ENCODE measurements around the gene FYB1.

The FYB1 gene

GRCh38 chr5:39203275-39203922 lies 16.0 kb downstream of the FYB1 start:
- DNase-seq = no peak

GRCh38 chr5:39202597-39203274 lies 16.6 kb downstream of the FYB1 start:
- peak; percentile 92 for DNase-seq

GRCh38 chr5:39201781-39202596 lies 17.4 kb downstream of the FYB1 start:
- no peak for DNase-seq

GRCh38 chr5:39201160-39201780 lies 18.1 kb downstream of the FYB1 start:
- peak; percentile 73 for DNase-seq

- no peak for DNase-seq
Observed at GRCh38 chr5:39200081-39200480, 19.3 kb downstream of the FYB1 start.

GRCh38 chr5:39199335-39199734 lies 20.0 kb downstream of the FYB1 start:
- no peak for DNase-seq

- DNase-seq = no peak
Observed at GRCh38 chr5:39198127-39198526, 21.2 kb downstream of the FYB1 start.

- DNase-seq = peak; percentile 69
Observed at GRCh38 chr5:39197556-39197955, 21.8 kb downstream of the FYB1 start.

GRCh38 chr5:39195198-39195826 lies 24.1 kb downstream of the FYB1 start:
- no peak for DNase-seq

- peak; percentile 70 for DNase-seq
Observed at GRCh38 chr5:39194466-39195136, 24.8 kb downstream of the FYB1 start.

GRCh38 chr5:39193553-39194465 lies 25.6 kb downstream of the FYB1 start:
- DNase-seq = no peak

- peak; percentile 72 for DNase-seq
Observed at GRCh38 chr5:39192450-39193160, 26.8 kb downstream of the FYB1 start.

GRCh38 chr5:39191216-39191615 lies 28.1 kb downstream of the FYB1 start:
- no peak for DNase-seq

GRCh38 chr5:39190311-39191102 lies 28.9 kb downstream of the FYB1 start:
- peak; percentile 69 for DNase-seq

GRCh38 chr5:39189292-39189955 lies 29.9 kb downstream of the FYB1 start:
- DNase-seq = peak; percentile 66

GRCh38 chr5:39187831-39188731 lies 31.3 kb downstream of the FYB1 start:
- DNase-seq = no peak

- no peak for DNase-seq
Observed at GRCh38 chr5:39186722-39187539, 32.4 kb downstream of the FYB1 start.
